GM12878 (cell line): Measurements from ENCODE around the gene HOXB1. TPM values are rescaled to one million over a fixed set of nuclear protein-coding genes. Genes with fewer than 3 reads are reported as not detected.

ENCODE experiments used
- ATAC-seq: fragments of 200-7000 bp; cut with Tn5 transposase; 3 replicates; pipeline ENCODE4 v1.9.1; 2020; ENCODE audit warnings: mild to moderate bottlenecking, moderate library complexity
- BruUV-seq: library from RNA; stranded (reverse); fragments of 400-500 nt; replicated peaks from 2 replicates; lab custom pipeline; 2021; lab: Mats Ljungman, UMichigan
- CTCF ChIA-PET: fragments of 300-600 bp; sonication (Branson Sonifier 250); formaldehyde crosslinking; extraction: SDS; loops from one replicate; lab custom pipeline; 2021; ENCODE audit warnings: inconsistent platforms; lab: Yijun Ruan, JAX
- POLR2A ChIA-PET: fragments of 350-600 bp; formaldehyde crosslinking; extraction: SDS; loops from one replicate; lab custom pipeline; 2021; ENCODE audit warnings: inconsistent platforms; lab: Charles Lee
- RAD21 ChIA-PET: fragments of 300-600 bp; sonication (Branson Sonifier 250); formaldehyde crosslinking; loops from one replicate; lab custom pipeline; 2023; ENCODE audit warnings: antibody characterized with exemption; ENCODE audit not compliant: unreplicated experiment; lab: Charles Lee
- SMC1A ChIA-PET: fragments of 300-600 bp; sonication (Branson Sonifier 250); formaldehyde crosslinking; loops from one replicate; lab custom pipeline; 2023; ENCODE audit not compliant: unreplicated experiment, uncharacterized antibody; lab: Charles Lee
- DNase-seq: peaks from one replicate; pipeline ENCODE4 v3.0.0-alpha.2; 2011; ENCODE audit warnings: low read depth, low spot score
- FAIRE-seq: peaks from 3 replicates; lab custom pipeline; 2011; peaks lifted over from hg19 to GRCh38; lab: Jason Lieb, UNC
- H2AFZ ChIP-seq: 2 replicates; pipeline ENCODE4 v1.6.0; 2011; ENCODE audit warnings: low read depth, low read length, control low read depth; ENCODE audit not compliant: control insufficient read depth
- H3K27ac ChIP-seq: 2 replicates; pipeline ENCODE4 v1.5.1; 2011; ENCODE audit warnings: control low read depth; ENCODE audit not compliant: control insufficient read depth, insufficient read depth
- H3K27me3 ChIP-seq, 2 experiments: replicated peaks in 1 of 2; 2 replicates each; pipeline versions ENCODE4 v1.6.0 to v1.6.1; 2011; ENCODE audit warnings: low read length in 1 of 2; ENCODE audit not compliant: control insufficient read depth in 2 of 2, insufficient read depth in 2 of 2
- H3K36me3 ChIP-seq, 2 experiments: 2 replicates each; pipeline ENCODE4 v1.5.1; 2011; ENCODE audit warnings: low read length in 1 of 2; ENCODE audit not compliant: control insufficient read depth in 2 of 2, insufficient read depth in 2 of 2
- H3K4me1 ChIP-seq: 2 replicates; pipeline ENCODE4 v1.6.1; 2011; ENCODE audit warnings: mild to moderate bottlenecking, low read length, moderate library complexity, mixed read lengths; ENCODE audit not compliant: control insufficient read depth, insufficient read depth
- H3K4me2 ChIP-seq: 2 replicates; pipeline ENCODE4 v1.6.0; 2011; ENCODE audit warnings: control low read depth; ENCODE audit not compliant: control insufficient read depth, insufficient read depth
- H3K4me3 ChIP-seq: fragments of 200-600 bp; sonication (generic); 2 replicates; pipeline ENCODE4 v1.5.1; 2016
- H3K79me2 ChIP-seq: 2 replicates; pipeline ENCODE4 v1.6.0; 2011; ENCODE audit warnings: low read length; ENCODE audit not compliant: control insufficient read depth, insufficient read depth
- H3K9ac ChIP-seq: 2 replicates; pipeline ENCODE4 v1.8.0; 2011; ENCODE audit warnings: low read length, control low read depth, mixed read lengths; ENCODE audit not compliant: control insufficient read depth, insufficient read depth
- H3K9me3 ChIP-seq: replicated peaks from 3 replicates; pipeline ENCODE4 v1.5.1; 2011; ENCODE audit warnings: mild to moderate bottlenecking, low read length; ENCODE audit not compliant: control insufficient read depth, insufficient read depth
- H4K20me1 ChIP-seq: 2 replicates; pipeline ENCODE4 v1.6.0; 2011; ENCODE audit not compliant: control insufficient read depth, insufficient read depth
- BRCA1 ChIP-seq: IDR thresholded peaks from 2 replicates; pipeline ENCODE4 v1.6.1; 2011; ENCODE audit warnings: low read depth, low read length, improper control_type of control experiment
- CBX3 ChIP-seq: fragments of 200-600 bp; sonication (generic); IDR thresholded peaks from 2 replicates; pipeline ENCODE4 v1.6.1; 2016; ENCODE audit warnings: low read depth, borderline replicate concordance
- CEBPZ ChIP-seq: fragments of 150-350 bp; IDR thresholded peaks from 2 replicates; pipeline ENCODE4 v1.6.1; 2016; ENCODE audit warnings: low read depth, low read length
- E2F8 ChIP-seq: fragments of 450-650 bp; IDR thresholded peaks from 2 replicates; pipeline ENCODE4 v1.6.1; 2018; ENCODE audit warnings: mild to moderate bottlenecking, low read depth, moderate library complexity; ENCODE audit not compliant: partially characterized antibody
- FOXM1 ChIP-seq: IDR thresholded peaks from 2 replicates; pipeline ENCODE4 v1.6.1; 2012; ENCODE audit warnings: low read depth, mild to moderate bottlenecking, inconsistent platforms, low read length, moderate library complexity
- GABPA ChIP-seq: IDR thresholded peaks from 2 replicates; pipeline ENCODE4 v1.6.1; 2014; ENCODE audit warnings: antibody characterized with exemption, low read depth, mild to moderate bottlenecking, inconsistent platforms
- HDAC6 ChIP-seq: fragments of 200-600 bp; sonication (generic); IDR thresholded peaks from one replicate; pipeline ENCODE4 v1.8.0; 2017; ENCODE audit warnings: antibody characterized with exemption; ENCODE audit not compliant: unreplicated experiment
- JUNB ChIP-seq: IDR thresholded peaks from 2 replicates; pipeline ENCODE4 v1.6.1; 2016; ENCODE audit warnings: antibody characterized with exemption, mild to moderate bottlenecking
- NFYB ChIP-seq: IDR thresholded peaks from 2 replicates; pipeline ENCODE4 v1.6.1; 2011; ENCODE audit warnings: low read depth, mild to moderate bottlenecking, low read length, improper control_type of control experiment, moderate library complexity; ENCODE audit not compliant: insufficient read depth
- NR2C1 ChIP-seq: fragments of 450-650 bp; IDR thresholded peaks from 2 replicates; pipeline ENCODE4 v1.6.1; 2017; ENCODE audit warnings: antibody characterized with exemption, mild to moderate bottlenecking, moderate library complexity
- SUZ12 ChIP-seq: fragments of 200-600 bp; sonication (generic); IDR thresholded peaks from one replicate; pipeline ENCODE4 v1.6.1; 2018; ENCODE audit warnings: antibody characterized with exemption, mild to moderate bottlenecking; ENCODE audit not compliant: unreplicated experiment
- ZSCAN29 ChIP-seq: fragments of 450-650 bp; IDR thresholded peaks from 2 replicates; pipeline ENCODE4 v1.6.1; 2017; ENCODE audit warnings: mild to moderate bottlenecking, moderate library complexity
- ZZZ3 ChIP-seq: IDR thresholded peaks from 2 replicates; pipeline ENCODE4 v1.6.1; 2011; ENCODE audit warnings: low read depth; ENCODE audit not compliant: control insufficient read depth, insufficient read length
- WGBS: methylation state at CpG from one replicate; pipeline ENCODE4 v1.1.6; 2016; ENCODE audit warnings: low lambda C conversion rate; ENCODE audit not compliant: insufficient replicate concordance, insufficient coverage; ENCODE audit errors: missing lambda C conversion rate; 5-methylcytosine and 5-hydroxymethylcytosine counted together
- in situ Hi-C: fragments of 300-500 bp; cut with MboI; formaldehyde crosslinking; loops from 9 replicates; pipeline ENCODE4 v1.14.3; 2018; ENCODE audit warnings: mixed read lengths
- intact Hi-C: fragments of 100-400 bp; cut with micrococcal nuclease; formaldehyde crosslinking; loops from one replicate; pipeline ENCODE4 v1.14.2; 2022; ENCODE audit not compliant: unreplicated experiment
- polyA plus RNA-seq, 11 experiments: library from polyadenylated mRNA; depleted of rRNA in 4 of 11; unstranded in 6 of 11; stranded (reverse) in 5 of 11; fragments of >200 nt; fragmentation: Nextera tagmentation in 4 of 11; fragmentation: Illumina TruSeq in 1 of 11; extraction: Ambion mirVana in 4 of 11; extraction: Trizol in 1 of 11; gene quantifications; 1 replicate in 1 of 11; 2 replicates in 10 of 11; pipeline versions ENCODE4 v1.2.1 to v1.2.3, GENCODE V29; 2011 to 2016; ENCODE audit warnings: inconsistent platforms in 2 of 11, missing spikeins in 2 of 11, low read depth in 1 of 11
- total RNA-seq, 4 experiments: library from RNA; depleted of rRNA in 3 of 4; stranded (reverse); fragments of >200 nt in 3 of 4; fragmentation: Illumina TruSeq in 1 of 4; extraction: Trizol in 1 of 4; gene quantifications; 2 replicates each; pipeline versions ENCODE4 v1.2.1 to v1.2.3, GENCODE V29; 2013 to 2021

HOXB1 gene
- total and polyA plus RNA-seq, 10 of the 15 experiments (the other 5 are each of a cell fraction or from before 2014, with no cell fraction given): not detected

- ChIA-PET RAD21 (no interaction called here), POLR2A (no interaction called here), CTCF (interaction anchor here (1.2 kb wide), 1 partner anchor 41 kb away, joined by 3 read pairs; the partner anchor contains the start of gene HOXB5), SMC1A (interaction anchor here (0.6 kb wide), 1 partner anchor 41 kb away, joined by 3 read pairs; no protein-coding TSS in a partner anchor)
- Histone ChIP-seq H3K27ac (no peak overlapping the region), H3K27me3 (no peaks in the 10 kb centered on the region), H3K9me3 (no peaks in the 10 kb centered on the region), H3K9ac (no peak overlapping the region), H3K4me2 (no peak overlapping the region), H3K36me3 (peaks cover 0 to 6% of the 10 kb centered on the region in 2 experiments; a peak in 2 of 4 replicates), H3K79me2 (no peaks in the 10 kb centered on the region), H4K20me1 (no peaks in the 10 kb centered on the region), H3K4me1 (no peaks in the 10 kb centered on the region), H3K4me3 (no peak overlapping the region), H2AFZ (no peak overlapping the region)
- intact Hi-C loops (no loop called here), in situ Hi-C loops (no loop called here)
- 88% methylated on average over 46 of the region's 47 CpGs for WGBS
- ATAC-seq (no peak), DNase-seq (no peak), FAIRE-seq (no peak)
- BruUV-seq: no TSS peak
- no peak for TF ChIP-seq GABPA
- TF ChIP-seq NR2C1: no peak
- no peak for TF ChIP-seq ZZZ3
- no peak for TF ChIP-seq CBX3
- TF ChIP-seq BRCA1: no peak
- TF ChIP-seq JUNB: no peak
- TF ChIP-seq E2F8: no peak
- TF ChIP-seq ZSCAN29: no peak
- TF ChIP-seq SUZ12: no peak
- no peak for TF ChIP-seq CEBPZ
- TF ChIP-seq FOXM1: no peak
- TF ChIP-seq HDAC6: no peak
- no peak for TF ChIP-seq NFYB
Observed at GRCh38 chr17:48551596-48552465, 21.0 kb upstream of the HOXB1 start.
